ENCODE data around the gene GPR39. TPM values are rescaled to one million over a fixed set of nuclear protein-coding genes. Genes with fewer than 3 reads are reported as not detected.

GPR39 gene
- polyA plus RNA-seq, 1 donor from 2014 or later = 1.1 TPM

GRCh38 chr2:132460781-132461180, 44.2 kb downstream of the GPR39 start:
- H3K9ac ChIP-seq (ENCODE audit: low read length) = no peak overlapping the region
- H3K4me2 ChIP-seq (ENCODE audit: low read length) = no peak overlapping the region
- no peaks in the 10 kb centered on the region for H4K20me1 ChIP-seq (ENCODE audit: insufficient read depth)
- no peak overlapping the region for H3K27ac ChIP-seq (ENCODE audit: low read length)
- H3K27me3 ChIP-seq (ENCODE audit: insufficient read depth, low read depth, low read length) = no peaks in the 10 kb centered on the region
- no peak for TF ChIP-seq EP300 (conservative IDR thresholded peaks at IDR 0.05; ENCODE audit: poor library complexity, severe bottlenecking)
- no peak for TF ChIP-seq SMC3 (conservative IDR thresholded peaks at IDR 0.05; ENCODE audit: poor library complexity)
- TF ChIP-seq REST (IDR thresholded peaks at IDR 0.05; ENCODE audit: borderline replicate concordance) = no peak
- TF ChIP-seq POLR2AphosphoS5 (IDR thresholded peaks at IDR 0.05) = no peak
- TF ChIP-seq TAF1 (IDR thresholded peaks at IDR 0.05; ENCODE audit: low read depth) = no peak
- no peak for TF ChIP-seq MXI1 (conservative IDR thresholded peaks at IDR 0.05; ENCODE audit: poor library complexity, severe bottlenecking)
- no peak for TF ChIP-seq RAD21 (conservative IDR thresholded peaks at IDR 0.05)
- no peak for TF ChIP-seq EZH2 (IDR thresholded peaks at IDR 0.05; ENCODE audit: borderline replicate concordance, insufficient read depth, low read length, poor library complexity, severe bottlenecking)
- TF ChIP-seq CTCF (IDR thresholded peaks at IDR 0.05; ENCODE audit: poor library complexity, severe bottlenecking) = no peak
- H3K79me2 ChIP-seq (replicated peaks; ENCODE audit: insufficient read depth, low read length) = no peaks in the 10 kb centered on the region
- H3K9me2 ChIP-seq (ENCODE audit: insufficient read depth, low read length) = no peaks in the 10 kb centered on the region
- no peak overlapping the region for H2AFZ ChIP-seq (ENCODE audit: low read depth, low read length)
- H3K36me3 ChIP-seq (ENCODE audit: insufficient read depth, low read length) = no peaks in the 10 kb centered on the region
- no peaks in the 10 kb centered on the region for H3F3A ChIP-seq (ENCODE audit: insufficient read depth, low read length, poor library complexity, severe bottlenecking)
- H3K9me3 ChIP-seq (ENCODE audit: low read length) = peaks cover 2% of the 10 kb centered on the region
- no peak overlapping the region for H3K4me3 ChIP-seq (ENCODE audit: low read length)

DNA sequence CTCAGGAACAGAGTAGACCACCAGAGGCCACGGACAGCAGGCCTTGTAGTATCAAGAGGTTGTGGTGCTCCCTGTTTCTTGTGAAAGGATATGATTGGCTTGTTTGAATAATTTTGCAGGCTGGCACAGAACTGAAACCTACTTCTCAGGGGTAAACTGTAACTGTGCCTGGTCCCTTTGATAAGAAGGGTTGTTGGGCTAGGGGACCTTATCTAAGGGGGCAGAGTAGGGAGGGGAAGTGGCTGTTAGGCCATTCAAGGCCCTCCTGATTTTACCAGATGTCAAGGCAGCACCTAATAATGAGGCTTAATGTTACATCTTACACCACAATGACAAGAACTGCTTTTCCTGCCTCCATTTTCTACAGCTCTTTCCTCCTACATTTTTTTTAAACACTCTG, 45.6 kb downstream of the GPR39 start:
- H3F3A ChIP-seq (ENCODE audit: insufficient read depth, low read length, poor library complexity, severe bottlenecking) = no peaks in the 10 kb centered on the region
- no peaks in the 10 kb centered on the region for H3K9me2 ChIP-seq (ENCODE audit: insufficient read depth, low read length)
- no peaks in the 10 kb centered on the region for H3K79me2 ChIP-seq (replicated peaks; ENCODE audit: insufficient read depth, low read length)
- H3K27me3 ChIP-seq (ENCODE audit: insufficient read depth, low read depth, low read length) = no peaks in the 10 kb centered on the region
- no peak overlapping the region for H3K4me2 ChIP-seq (ENCODE audit: low read length)
- TF ChIP-seq REST (IDR thresholded peaks at IDR 0.05; ENCODE audit: borderline replicate concordance) (no peak), CTCF (IDR thresholded peaks at IDR 0.05; ENCODE audit: poor library complexity, severe bottlenecking) (no peak), TAF1 (IDR thresholded peaks at IDR 0.05; ENCODE audit: low read depth) (no peak), EZH2 (IDR thresholded peaks at IDR 0.05; ENCODE audit: borderline replicate concordance, insufficient read depth, low read length, poor library complexity, severe bottlenecking) (no peak), SMC3 (conservative IDR thresholded peaks at IDR 0.05; ENCODE audit: poor library complexity) (no peak)
- no peak overlapping the region for H3K9ac ChIP-seq (ENCODE audit: low read length)
- no peak overlapping the region for H3K4me3 ChIP-seq (ENCODE audit: low read length)
- no peak overlapping the region for H2AFZ ChIP-seq (ENCODE audit: low read depth, low read length)
- no peaks in the 10 kb centered on the region for H4K20me1 ChIP-seq (ENCODE audit: insufficient read depth)
- peaks cover 5% of the 10 kb centered on the region for H3K9me3 ChIP-seq (ENCODE audit: low read length)
- no peaks in the 10 kb centered on the region for H3K36me3 ChIP-seq (ENCODE audit: insufficient read depth, low read length)
- H3K27ac ChIP-seq (ENCODE audit: low read length) = no peak overlapping the region
